Activated B cell treated with CpG ODN at 0.5 μM for 24 hours (primary cell): ENCODE measurements around the gene KIF2A. TPM values are rescaled to one million over a fixed set of nuclear protein-coding genes. Genes with fewer than 3 reads are reported as not detected.

Source experiments
- ATAC-seq: fragments of 200-7000 bp; cut with Tn5 transposase; one replicate; pipeline ENCODE4 v1.10.0; 2021; ENCODE audit warnings: low read depth, mild to moderate bottlenecking, moderate library complexity
- CTCF ChIA-PET: fragments of 350-600 bp; sonication (Branson Sonifier 250); formaldehyde crosslinking; loops from one replicate; lab custom pipeline; 2021; ENCODE audit warnings: antibody characterized with exemption; lab: Charles Lee
- POLR2A ChIA-PET: fragments of 350-600 bp; sonication (Branson Sonifier 250); formaldehyde crosslinking; loops from one replicate; lab custom pipeline; 2021; ENCODE audit warnings: antibody characterized with exemption; lab: Charles Lee
- DNase-seq: peaks from one replicate; pipeline ENCODE4 v3.0.0; 2022
- H3K27ac Mint-ChIP-seq: one replicate; pipeline ENCODE4 v1.8.0; 2020; ENCODE audit warnings: mixed read lengths
- H3K27me3 Mint-ChIP-seq: one replicate; pipeline ENCODE4 v1.8.0; 2021; ENCODE audit warnings: mixed read lengths
- H3K36me3 Mint-ChIP-seq: one replicate; pipeline ENCODE4 v1.8.0; 2021; ENCODE audit warnings: low read depth, mixed read lengths
- H3K4me1 Mint-ChIP-seq: one replicate; pipeline ENCODE4 v1.8.0; 2021; ENCODE audit warnings: mixed read lengths
- H3K4me3 Mint-ChIP-seq: one replicate; pipeline ENCODE4 v1.8.0; 2020; ENCODE audit warnings: mild to moderate bottlenecking, mixed read lengths
- H3K9me3 Mint-ChIP-seq: one replicate; pipeline ENCODE4 v1.8.0; 2020; ENCODE audit warnings: mixed read lengths
- intact Hi-C: fragments of 100-400 bp; cut with micrococcal nuclease; formaldehyde crosslinking; loops from one replicate; pipeline ENCODE4 v1.15.1; 2024
- total RNA-seq: library from RNA; stranded (reverse); gene quantifications from 2 replicates; pipeline ENCODE4 v1.2.3, GENCODE V29; 2022
- TF ChIP-seq, protein P1 (sequence below): fragments of 200-600 bp; IDR thresholded peaks from one replicate; pipeline ENCODE4 v1.8.0; 2022; ENCODE audit warnings: antibody characterized with exemption, mild to moderate bottlenecking

KIF2A gene
- total RNA-seq, 1 donor from 2014 or later, result 45.9 TPM

DNA sequence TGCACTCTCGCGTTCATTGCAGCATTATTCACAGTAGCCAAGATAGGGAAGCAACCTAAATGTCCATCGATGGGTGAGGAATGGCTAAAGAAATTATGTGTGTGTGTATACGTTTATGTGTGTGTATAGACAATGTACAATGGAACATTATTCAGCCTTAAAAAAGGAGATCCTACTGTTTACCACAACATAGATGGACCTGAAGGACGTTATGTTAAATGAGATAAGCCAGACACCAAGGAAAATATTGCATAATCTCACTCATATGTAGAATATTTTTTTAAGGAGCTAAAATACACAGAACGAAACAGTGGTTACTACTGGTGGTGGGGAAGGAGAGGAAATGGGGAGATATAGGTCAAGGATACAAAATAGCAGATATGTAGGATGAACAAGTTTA is 2.4 kb downstream of the KIF2A start:
- Mint-ChIP-seq H3K4me3 (peak overlapping the region; percentile 98), H3K4me1 (peaks cover 68% of the 10 kb centered on the region), H3K9me3 (no peaks in the 10 kb centered on the region), H3K27me3 (no peaks in the 10 kb centered on the region), H3K27ac (peak overlapping the region; percentile 98), H3K36me3 (peaks cover 17% of the 10 kb centered on the region)
- intact Hi-C loops, result loop anchor here (5.0 kb wide), 2 partner anchors 269 to 1361 kb away; partner anchors contain the start of genes ERCC8, LRRC70 and NDUFAF2
- POLR2A ChIA-PET, result no interaction called here
- DNase-seq (no peak), ATAC-seq (no peak)
- TF ChIP-seq, protein P1, sequence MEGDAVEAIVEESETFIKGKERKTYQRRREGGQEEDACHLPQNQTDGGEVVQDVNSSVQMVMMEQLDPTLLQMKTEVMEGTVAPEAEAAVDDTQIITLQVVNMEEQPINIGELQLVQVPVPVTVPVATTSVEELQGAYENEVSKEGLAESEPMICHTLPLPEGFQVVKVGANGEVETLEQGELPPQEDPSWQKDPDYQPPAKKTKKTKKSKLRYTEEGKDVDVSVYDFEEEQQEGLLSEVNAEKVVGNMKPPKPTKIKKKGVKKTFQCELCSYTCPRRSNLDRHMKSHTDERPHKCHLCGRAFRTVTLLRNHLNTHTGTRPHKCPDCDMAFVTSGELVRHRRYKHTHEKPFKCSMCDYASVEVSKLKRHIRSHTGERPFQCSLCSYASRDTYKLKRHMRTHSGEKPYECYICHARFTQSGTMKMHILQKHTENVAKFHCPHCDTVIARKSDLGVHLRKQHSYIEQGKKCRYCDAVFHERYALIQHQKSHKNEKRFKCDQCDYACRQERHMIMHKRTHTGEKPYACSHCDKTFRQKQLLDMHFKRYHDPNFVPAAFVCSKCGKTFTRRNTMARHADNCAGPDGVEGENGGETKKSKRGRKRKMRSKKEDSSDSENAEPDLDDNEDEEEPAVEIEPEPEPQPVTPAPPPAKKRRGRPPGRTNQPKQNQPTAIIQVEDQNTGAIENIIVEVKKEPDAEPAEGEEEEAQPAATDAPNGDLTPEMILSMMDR, result no peak
- CTCF ChIA-PET, result no interaction called here

DNA sequence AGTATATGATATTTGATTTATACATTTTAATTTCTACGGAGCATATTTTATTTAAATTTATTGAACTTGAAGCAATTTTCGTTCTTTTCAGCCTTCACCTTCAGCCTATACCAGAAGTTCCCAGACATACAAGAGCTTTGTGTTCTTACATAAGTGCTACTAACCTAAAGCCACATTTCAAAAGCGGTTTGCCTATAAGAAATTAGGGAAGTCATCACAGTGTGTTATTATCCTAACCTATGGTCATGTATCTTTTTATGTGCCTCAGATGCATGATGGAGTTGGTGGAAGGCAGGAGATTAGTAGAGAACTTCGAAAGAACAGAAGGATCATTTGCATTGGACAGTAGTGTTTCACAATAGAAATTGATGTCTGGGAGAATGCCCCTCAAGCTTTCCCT is 3.1 kb downstream of the KIF2A start:
- H3K4me1 Mint-ChIP-seq, result peaks cover 69% of the 10 kb centered on the region
- DNase-seq (no peak), ATAC-seq (no peak)
- ChIA-PET POLR2A (no interaction called here), CTCF (no interaction called here)
- no peak overlapping the region for H3K27ac Mint-ChIP-seq
- no peaks in the 10 kb centered on the region for H3K9me3 Mint-ChIP-seq
- H3K4me3 Mint-ChIP-seq, result no peak overlapping the region
- intact Hi-C loops, result loop anchor here (5.0 kb wide), 2 partner anchors 268 to 1362 kb away; partner anchors contain the start of genes ERCC8, LRRC70 and NDUFAF2
- H3K27me3 Mint-ChIP-seq, result no peaks in the 10 kb centered on the region
- peaks cover 17% of the 10 kb centered on the region for H3K36me3 Mint-ChIP-seq
- TF ChIP-seq, protein P1, result no peak

DNA sequence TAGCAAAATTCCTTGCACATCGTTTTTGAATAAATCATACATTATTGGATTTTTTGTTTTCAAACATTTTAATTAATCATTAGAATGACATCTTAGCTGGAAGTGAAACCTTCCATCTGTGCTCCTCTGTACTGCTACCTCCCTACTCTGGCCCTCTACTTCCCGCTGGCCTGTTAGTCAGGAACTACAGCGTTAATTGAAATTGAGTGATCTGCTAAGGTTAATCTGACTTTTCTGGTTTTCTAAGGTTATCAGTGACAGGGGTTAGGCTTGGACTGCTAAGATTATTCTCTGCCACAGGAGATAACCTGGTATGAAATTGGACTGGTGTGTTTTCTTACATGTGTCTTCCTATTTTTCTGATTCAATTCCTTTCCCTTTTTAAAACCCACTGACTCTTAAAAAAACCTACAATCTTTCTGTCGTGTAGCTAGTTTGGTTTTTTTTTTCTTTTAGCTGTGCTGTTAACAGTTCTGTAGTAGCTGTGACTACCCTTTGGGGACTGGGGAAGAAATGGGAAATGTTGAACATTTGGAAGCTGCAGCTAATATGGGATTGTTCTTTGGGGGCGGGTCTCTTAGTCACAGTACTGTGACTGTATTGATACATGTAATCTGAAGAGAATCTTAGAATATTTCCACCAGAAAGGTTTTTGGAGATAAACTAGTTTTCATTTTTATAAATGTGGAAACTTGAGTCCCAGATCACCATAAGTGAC is 4.6 kb downstream of the KIF2A start:
- Mint-ChIP-seq H3K27ac (no peak overlapping the region), H3K9me3 (no peaks in the 10 kb centered on the region), H3K36me3 (peaks cover 20% of the 10 kb centered on the region), H3K27me3 (no peaks in the 10 kb centered on the region), H3K4me3 (no peak overlapping the region), H3K4me1 (peaks cover 73% of the 10 kb centered on the region)
- TF ChIP-seq, protein P1, result no peak
- DNase-seq (no peak), ATAC-seq (no peak)
- POLR2A ChIA-PET, result no interaction called here
- intact Hi-C loops, result no loop called here
- CTCF ChIA-PET, result no interaction called here

DNA sequence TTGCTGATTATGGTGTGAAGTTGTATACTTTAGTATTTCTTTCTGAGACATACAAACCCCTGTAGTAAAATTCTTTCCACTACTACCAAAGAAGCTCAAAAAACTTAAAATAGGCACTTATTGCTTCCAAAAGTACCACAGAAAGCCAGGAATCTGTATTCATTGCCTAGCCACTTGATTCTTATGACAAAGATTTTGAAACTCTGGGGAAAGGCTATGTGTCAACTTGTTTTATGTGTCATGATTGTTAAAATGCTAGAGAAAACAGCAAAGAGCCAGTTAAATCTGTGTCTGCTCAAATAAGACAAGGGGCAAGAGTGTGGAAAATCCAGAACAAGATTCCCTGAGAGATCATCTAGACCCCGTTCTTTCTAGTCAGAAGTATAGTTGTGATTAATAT is 6.0 kb downstream of the KIF2A start:
- intact Hi-C loops, result no loop called here
- Mint-ChIP-seq H3K27ac (no peak overlapping the region), H3K9me3 (no peaks in the 10 kb centered on the region), H3K4me1 (peaks cover 76% of the 10 kb centered on the region), H3K4me3 (no peak overlapping the region), H3K27me3 (no peaks in the 10 kb centered on the region), H3K36me3 (peaks cover 20% of the 10 kb centered on the region)
- ATAC-seq (no peak), DNase-seq (no peak)
- TF ChIP-seq, protein P1, result no peak
- ChIA-PET CTCF (no interaction called here), POLR2A (no interaction called here)

DNA sequence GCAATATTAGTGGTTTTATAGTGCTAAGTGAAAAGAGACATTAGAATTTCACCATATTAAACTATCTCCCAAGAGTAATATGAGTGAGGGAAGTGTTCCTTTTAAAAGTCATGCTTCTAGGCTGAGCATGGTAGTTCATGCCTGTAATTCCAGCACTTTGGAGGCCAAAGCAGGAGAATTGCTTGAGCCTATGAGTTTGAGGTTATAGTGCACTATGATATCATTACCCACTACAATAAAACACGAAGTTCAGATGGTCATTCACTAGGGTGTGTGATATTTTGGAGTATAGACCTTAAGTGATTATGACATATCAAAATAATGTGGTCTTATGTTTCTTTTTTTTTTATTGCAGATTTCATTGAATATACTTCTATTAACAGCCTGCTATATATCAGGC is 6.7 kb downstream of the KIF2A start:
- H3K36me3 Mint-ChIP-seq, result peaks cover 17% of the 10 kb centered on the region
- no peak overlapping the region for H3K27ac Mint-ChIP-seq
- DNase-seq, result no peak
- no peaks in the 10 kb centered on the region for H3K9me3 Mint-ChIP-seq
- no peak overlapping the region for H3K4me3 Mint-ChIP-seq
- ChIA-PET CTCF (no interaction called here), POLR2A (no interaction called here)
- no peak for ATAC-seq
- no peaks in the 10 kb centered on the region for H3K27me3 Mint-ChIP-seq
- intact Hi-C loops, result no loop called here
- peaks cover 70% of the 10 kb centered on the region for H3K4me1 Mint-ChIP-seq
- TF ChIP-seq, protein P1, result no peak
